Astrocyte (in vitro differentiated cells and primary cell): ENCODE results near the gene TCHH.
"Not testable (repeated sequence)": the region's sequence is repeated elsewhere in the genome, so short reads cannot be mapped to it uniquely, and the experiment has no call there.

Experiments used
- EZH2 ChIP-seq: IDR thresholded peaks from 2 replicates; pipeline ENCODE4 v1.6.1; 2012; ENCODE audit warnings: mild to moderate bottlenecking, low read length, inconsistent platforms; ENCODE audit not compliant: insufficient read depth
- TF ChIP-seq, protein P1 (sequence below): IDR thresholded peaks from 2 replicates; pipeline ENCODE4 v1.5.1; 2011; ENCODE audit warnings: low read depth, mild to moderate bottlenecking, inconsistent platforms, low read length, moderate library complexity; ENCODE audit not compliant: insufficient read depth

DNA sequence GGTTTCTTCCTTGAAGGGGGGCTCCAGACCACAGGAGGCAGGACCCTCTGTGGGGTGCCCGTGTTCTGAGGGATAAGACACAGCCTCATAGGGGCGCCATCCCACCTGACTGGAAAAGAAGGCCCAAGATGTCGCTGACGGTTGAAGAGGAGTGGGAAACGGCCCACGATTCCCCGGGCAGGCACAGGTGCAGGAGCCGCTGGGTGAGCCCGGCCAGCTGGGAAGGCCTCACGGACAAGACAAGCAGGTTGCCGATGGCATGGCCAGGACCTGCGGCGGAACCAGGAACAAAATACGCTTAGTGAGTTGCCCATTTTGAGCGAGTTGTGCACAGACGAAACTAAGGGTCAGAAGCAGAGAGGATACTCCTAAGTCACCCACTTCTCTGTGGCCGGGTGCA, 34.8 kb downstream of the TCHH start:
- TF ChIP-seq, protein P1, sequence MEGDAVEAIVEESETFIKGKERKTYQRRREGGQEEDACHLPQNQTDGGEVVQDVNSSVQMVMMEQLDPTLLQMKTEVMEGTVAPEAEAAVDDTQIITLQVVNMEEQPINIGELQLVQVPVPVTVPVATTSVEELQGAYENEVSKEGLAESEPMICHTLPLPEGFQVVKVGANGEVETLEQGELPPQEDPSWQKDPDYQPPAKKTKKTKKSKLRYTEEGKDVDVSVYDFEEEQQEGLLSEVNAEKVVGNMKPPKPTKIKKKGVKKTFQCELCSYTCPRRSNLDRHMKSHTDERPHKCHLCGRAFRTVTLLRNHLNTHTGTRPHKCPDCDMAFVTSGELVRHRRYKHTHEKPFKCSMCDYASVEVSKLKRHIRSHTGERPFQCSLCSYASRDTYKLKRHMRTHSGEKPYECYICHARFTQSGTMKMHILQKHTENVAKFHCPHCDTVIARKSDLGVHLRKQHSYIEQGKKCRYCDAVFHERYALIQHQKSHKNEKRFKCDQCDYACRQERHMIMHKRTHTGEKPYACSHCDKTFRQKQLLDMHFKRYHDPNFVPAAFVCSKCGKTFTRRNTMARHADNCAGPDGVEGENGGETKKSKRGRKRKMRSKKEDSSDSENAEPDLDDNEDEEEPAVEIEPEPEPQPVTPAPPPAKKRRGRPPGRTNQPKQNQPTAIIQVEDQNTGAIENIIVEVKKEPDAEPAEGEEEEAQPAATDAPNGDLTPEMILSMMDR = not testable (repeated sequence)
- not testable (repeated sequence) for TF ChIP-seq EZH2
